Measurements from ENCODE around the gene MGRN1.

MGRN1 gene

DNA sequence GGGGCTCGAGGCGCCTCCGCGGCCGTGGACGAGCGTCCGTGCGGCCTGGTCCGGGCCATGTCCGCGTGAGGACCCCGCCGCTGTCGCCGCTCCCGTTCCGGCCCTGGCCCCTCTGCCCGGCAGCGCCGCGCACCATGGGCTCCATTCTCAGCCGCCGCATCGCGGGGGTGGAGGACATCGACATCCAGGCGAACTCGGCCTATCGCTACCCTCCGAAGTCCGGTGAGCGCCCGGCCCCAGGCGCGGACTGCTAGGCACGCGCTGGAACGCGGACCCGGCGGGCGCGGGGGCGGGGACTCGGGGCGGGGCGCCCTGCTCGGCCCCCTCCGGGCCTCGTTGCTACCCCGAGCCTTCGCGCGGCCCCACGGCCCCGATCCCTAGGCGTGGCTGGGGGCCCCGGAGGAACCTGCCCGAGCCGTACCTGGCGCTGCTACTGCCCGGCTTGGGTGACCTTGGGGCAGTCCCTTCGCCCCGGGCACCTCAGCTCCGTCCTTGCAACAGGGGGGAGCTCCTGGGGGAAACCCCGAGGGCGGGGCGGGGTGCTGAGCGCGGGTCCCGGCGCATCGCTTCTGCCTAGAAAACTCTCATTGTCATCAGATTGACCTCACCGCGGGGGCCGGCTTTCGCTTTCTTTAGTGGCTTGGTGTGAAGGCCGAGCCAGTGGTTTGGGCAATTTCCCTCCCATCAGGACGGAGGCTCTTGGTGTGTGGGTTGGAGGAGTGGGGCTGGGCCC is 367 bp downstream of the MGRN1 start (continued):
- TF ChIP-seq REST (tag by site-specific recombination; IDR thresholded peaks at IDR 0.05) (no peak), SP3 (tag by site-specific recombination; IDR thresholded peaks at IDR 0.05) (0 out of 2 replicates have a peak, but pooled peaks have one; percentile 22), ZNF280C (tag by site-specific recombination; IDR thresholded peaks at IDR 0.05) (no peak), HOXC10 (CRISPR knock-in tag; IDR thresholded peaks at IDR 0.05) (0 out of 2 replicates have a peak, but pooled peaks have one; percentile 78), ZNF677 (tag by site-specific recombination; IDR thresholded peaks at IDR 0.05) (no peak), ZBTB26 (tag by site-specific recombination; optimal IDR thresholded peaks at IDR 0.05) (peak; percentile 95), ZNF274 (IDR thresholded peaks at IDR 0.05; ENCODE audit: low read length) (no peak), ZNF274 (tag by site-specific recombination; IDR thresholded peaks at IDR 0.05; ENCODE audit: borderline replicate concordance) (no peak), PATZ1 (tag by site-specific recombination; IDR thresholded peaks at IDR 0.05) (peak; percentile 68; the same call in 1 of the 2 replicates), ZNF596 (tag by site-specific recombination; IDR thresholded peaks at IDR 0.05) (no peak), ZNF707 (tag by site-specific recombination; IDR thresholded peaks at IDR 0.05) (no peak), KLF1 (tag by site-specific recombination; IDR thresholded peaks at IDR 0.05) (0 out of 2 replicates have a peak, but pooled peaks have one; percentile 24), ZBTB7A (tag by site-specific recombination; IDR thresholded peaks at IDR 0.05; ENCODE audit: low read depth) (no peak), ZIC2 (tag by site-specific recombination; IDR thresholded peaks at IDR 0.05) (peak; percentile 90), BCL11A (tag by site-specific recombination; IDR thresholded peaks at IDR 0.05; ENCODE audit: low read depth) (no peak), ZSCAN16 (tag by site-specific recombination; IDR thresholded peaks at IDR 0.05) (no peak), SP2 (tag by site-specific recombination; IDR thresholded peaks at IDR 0.05) (peak; percentile 26; the same call in 1 of the 2 replicates), ZNF37A (tag by site-specific recombination; IDR thresholded peaks at IDR 0.05) (no peak), ZNF626 (tag by site-specific recombination; IDR thresholded peaks at IDR 0.05) (no peak), ZNF776 (tag by site-specific recombination; IDR thresholded peaks at IDR 0.05; ENCODE audit: borderline replicate concordance) (no peak)
- TF ChIP-seq, protein P1, sequence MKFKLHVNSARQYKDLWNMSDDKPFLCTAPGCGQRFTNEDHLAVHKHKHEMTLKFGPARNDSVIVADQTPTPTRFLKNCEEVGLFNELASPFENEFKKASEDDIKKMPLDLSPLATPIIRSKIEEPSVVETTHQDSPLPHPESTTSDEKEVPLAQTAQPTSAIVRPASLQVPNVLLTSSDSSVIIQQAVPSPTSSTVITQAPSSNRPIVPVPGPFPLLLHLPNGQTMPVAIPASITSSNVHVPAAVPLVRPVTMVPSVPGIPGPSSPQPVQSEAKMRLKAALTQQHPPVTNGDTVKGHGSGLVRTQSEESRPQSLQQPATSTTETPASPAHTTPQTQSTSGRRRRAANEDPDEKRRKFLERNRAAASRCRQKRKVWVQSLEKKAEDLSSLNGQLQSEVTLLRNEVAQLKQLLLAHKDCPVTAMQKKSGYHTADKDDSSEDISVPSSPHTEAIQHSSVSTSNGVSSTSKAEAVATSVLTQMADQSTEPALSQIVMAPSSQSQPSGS (tag by site-specific recombination; IDR thresholded peaks at IDR 0.05; ENCODE audit: low read depth) = no peak
- TF ChIP-seq, protein P2, sequence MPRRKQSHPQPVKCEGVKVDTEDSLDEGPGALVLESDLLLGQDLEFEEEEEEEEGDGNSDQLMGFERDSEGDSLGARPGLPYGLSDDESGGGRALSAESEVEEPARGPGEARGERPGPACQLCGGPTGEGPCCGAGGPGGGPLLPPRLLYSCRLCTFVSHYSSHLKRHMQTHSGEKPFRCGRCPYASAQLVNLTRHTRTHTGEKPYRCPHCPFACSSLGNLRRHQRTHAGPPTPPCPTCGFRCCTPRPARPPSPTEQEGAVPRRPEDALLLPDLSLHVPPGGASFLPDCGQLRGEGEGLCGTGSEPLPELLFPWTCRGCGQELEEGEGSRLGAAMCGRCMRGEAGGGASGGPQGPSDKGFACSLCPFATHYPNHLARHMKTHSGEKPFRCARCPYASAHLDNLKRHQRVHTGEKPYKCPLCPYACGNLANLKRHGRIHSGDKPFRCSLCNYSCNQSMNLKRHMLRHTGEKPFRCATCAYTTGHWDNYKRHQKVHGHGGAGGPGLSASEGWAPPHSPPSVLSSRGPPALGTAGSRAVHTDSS (tag by site-specific recombination; IDR thresholded peaks at IDR 0.05) = peak; percentile 14; the same call in 1 of the 2 replicates
